T-helper 2 cell (primary cell): ENCODE results near the gene INTS11.

Experiments used
- DNase-seq, 5 experiments: peaks; one replicate each; pipeline versions ENCODE4 v3.0.0 to v3.0.0-alpha.2; 2012 to 2022

Gene INTS11

GRCh38 chr1:1284221-1285101 is 40.0 kb downstream of the INTS11 start:
- no peak for DNase-seq

GRCh38 chr1:1283821-1284220 is 40.6 kb downstream of the INTS11 start:
- no peak for DNase-seq

GRCh38 chr1:1282998-1283397 is 41.5 kb downstream of the INTS11 start:
- no peak for DNase-seq

GRCh38 chr1:1281533-1282321 is 42.7 kb downstream of the INTS11 start:
- DNase-seq, result no peak

- DNase-seq, result no peak
Measured at GRCh38 chr1:1280782-1281481, 43.5 kb downstream of the INTS11 start.

GRCh38 chr1:1279028-1279427 is 45.4 kb downstream of the INTS11 start:
- DNase-seq, result no peak

- DNase-seq, result no peak
Measured at GRCh38 chr1:1278620-1279019, 45.8 kb downstream of the INTS11 start.

GRCh38 chr1:1275836-1276235 is 48.6 kb downstream of the INTS11 start:
- no peak for DNase-seq

- DNase-seq, result no peak
Measured at GRCh38 chr1:1274931-1275431, 49.5 kb downstream of the INTS11 start.

GRCh38 chr1:1274299-1274930 is 50.0 kb downstream of the INTS11 start:
- no peak for DNase-seq

- peak; percentile 83 to 97 (median 89) for DNase-seq
Measured at GRCh38 chr1:1273512-1274298, 50.8 kb downstream of the INTS11 start, which contains the start of gene UBE2J2. Gene UBE2J2, minus strand, starts transcription at chr1:1273854. Its CDS starts 5,862 bp downstream, at chr1:1267992.

- no peak for DNase-seq
Measured at GRCh38 chr1:1273209-1273511, 51.3 kb downstream of the INTS11 start.

GRCh38 chr1:1272341-1273208 is 51.9 kb downstream of the INTS11 start:
- DNase-seq, result no peak

GRCh38 chr1:1270813-1271212 is 53.6 kb downstream of the INTS11 start:
- DNase-seq, result no peak

- no peak for DNase-seq
Measured at GRCh38 chr1:1268284-1268682, 56.2 kb downstream of the INTS11 start.

- DNase-seq, result no peak
Measured at GRCh38 chr1:1267488-1268283, 56.8 kb downstream of the INTS11 start.

- no peak for DNase-seq
Measured at GRCh38 chr1:1264868-1265272, 59.6 kb downstream of the INTS11 start.

GRCh38 chr1:1264026-1264425 is 60.4 kb downstream of the INTS11 start:
- no peak for DNase-seq

- DNase-seq, result no peak
Measured at GRCh38 chr1:1262758-1263157, 61.7 kb downstream of the INTS11 start.

- DNase-seq, result no peak
Measured at GRCh38 chr1:1262071-1262470, 62.4 kb downstream of the INTS11 start.
